ENCODE results near the gene FITM1.

The FITM1 gene

DNA sequence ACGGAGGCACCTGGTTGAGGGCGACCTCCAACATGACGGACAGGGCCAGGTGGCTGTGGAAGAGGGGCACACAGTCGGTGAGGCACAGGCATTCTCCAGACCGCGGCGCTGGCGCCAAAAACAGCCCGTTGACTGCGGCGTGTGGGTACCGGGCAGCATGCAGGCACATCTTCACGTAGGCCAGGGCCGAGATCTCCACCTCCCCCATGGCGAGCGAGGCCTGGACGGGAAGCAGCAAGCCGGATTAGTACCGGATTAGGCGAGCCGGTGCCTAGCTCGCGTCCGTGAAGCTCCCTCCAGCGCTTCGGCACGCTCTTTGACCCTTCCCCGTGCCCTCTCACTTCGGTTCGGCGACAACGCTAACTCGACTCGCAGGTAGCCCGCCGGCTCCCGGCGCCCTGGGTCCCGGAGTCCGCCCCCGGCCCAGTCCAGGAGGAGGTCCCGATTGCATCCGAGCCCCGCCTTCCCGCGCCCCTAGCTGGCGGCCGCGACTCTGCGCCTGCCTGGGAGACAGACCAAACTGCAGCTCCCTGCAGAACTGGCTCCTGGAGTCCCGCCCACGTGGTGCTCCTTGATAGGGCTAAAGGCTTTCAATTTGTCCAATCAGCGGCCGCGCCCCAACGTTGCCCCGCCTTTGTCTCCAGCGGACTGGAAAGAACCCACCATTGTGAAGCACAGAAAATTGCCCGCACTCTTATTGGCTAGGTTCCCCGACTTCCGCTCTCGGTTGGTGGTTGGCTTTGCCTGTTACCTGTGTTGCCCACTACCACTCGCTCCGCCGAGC lies 10.8 kb downstream of the FITM1 start, which contains the start of gene EMC9:
Gene EMC9, minus strand, starts transcription at position 495 of the 784 bp plus-strand sequence. Its CDS starts 287 bp downstream, at position 208.
- DNase-seq, result peak; percentile 90

DNA sequence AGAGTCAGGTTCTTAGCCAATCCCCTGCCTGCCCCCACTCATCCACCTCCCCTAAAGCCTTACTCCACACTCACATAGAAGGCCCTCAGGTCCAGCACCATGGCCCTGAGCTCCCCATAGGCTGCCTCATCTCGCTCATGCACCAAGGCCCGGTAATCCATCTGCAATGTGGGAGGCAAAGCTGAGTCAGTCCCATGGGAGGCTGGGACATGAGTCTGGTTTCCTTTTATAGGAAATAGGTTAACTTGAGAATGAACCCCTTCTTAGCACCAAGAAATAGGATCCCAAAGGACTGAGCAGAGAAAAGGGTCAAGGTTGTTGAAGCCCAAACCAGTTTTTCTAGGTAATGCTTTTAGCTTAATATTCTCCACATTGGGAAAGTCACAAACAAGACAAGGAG lies 13.1 kb downstream of the FITM1 start:
- DNase-seq, result no peak

DNA sequence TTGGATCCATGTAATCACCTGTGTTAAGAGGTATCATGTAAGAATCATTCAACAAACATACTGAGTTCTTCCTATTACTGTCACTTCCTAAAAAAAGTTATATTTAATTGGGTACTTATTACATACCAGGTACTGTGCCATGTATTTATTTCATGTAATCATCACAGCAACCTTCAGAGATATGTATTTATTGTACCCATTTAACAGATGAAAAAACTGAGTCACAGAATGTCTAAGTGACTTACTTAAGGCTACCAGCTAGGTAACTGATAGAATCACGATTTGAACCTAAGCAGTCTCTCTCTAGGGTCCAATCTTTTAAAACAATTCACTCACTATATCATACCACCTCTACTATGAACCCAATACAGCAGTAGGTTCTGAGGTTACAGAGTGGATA lies 14.0 kb downstream of the FITM1 start:
- DNase-seq, result no peak

DNA sequence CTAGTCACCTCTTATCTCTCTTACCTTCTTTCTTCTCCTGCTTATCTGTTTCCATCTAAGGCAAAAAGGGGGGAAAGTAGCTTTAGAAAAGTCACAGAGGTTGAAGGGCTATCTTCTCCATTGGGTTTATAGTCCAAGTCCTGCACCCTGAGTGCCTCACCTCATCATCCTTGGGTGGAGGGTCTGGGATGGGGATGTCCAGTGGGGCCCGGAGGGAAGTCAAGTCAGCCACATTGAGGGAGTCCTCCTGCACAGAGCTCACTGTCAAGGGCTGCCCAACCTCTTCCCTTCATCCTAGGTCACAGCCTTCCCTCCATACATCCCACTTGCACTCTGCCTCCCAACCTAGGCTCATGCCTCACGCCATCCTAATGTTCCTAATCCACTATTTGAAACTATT lies 14.8 kb downstream of the FITM1 start:
- no peak for DNase-seq

DNA sequence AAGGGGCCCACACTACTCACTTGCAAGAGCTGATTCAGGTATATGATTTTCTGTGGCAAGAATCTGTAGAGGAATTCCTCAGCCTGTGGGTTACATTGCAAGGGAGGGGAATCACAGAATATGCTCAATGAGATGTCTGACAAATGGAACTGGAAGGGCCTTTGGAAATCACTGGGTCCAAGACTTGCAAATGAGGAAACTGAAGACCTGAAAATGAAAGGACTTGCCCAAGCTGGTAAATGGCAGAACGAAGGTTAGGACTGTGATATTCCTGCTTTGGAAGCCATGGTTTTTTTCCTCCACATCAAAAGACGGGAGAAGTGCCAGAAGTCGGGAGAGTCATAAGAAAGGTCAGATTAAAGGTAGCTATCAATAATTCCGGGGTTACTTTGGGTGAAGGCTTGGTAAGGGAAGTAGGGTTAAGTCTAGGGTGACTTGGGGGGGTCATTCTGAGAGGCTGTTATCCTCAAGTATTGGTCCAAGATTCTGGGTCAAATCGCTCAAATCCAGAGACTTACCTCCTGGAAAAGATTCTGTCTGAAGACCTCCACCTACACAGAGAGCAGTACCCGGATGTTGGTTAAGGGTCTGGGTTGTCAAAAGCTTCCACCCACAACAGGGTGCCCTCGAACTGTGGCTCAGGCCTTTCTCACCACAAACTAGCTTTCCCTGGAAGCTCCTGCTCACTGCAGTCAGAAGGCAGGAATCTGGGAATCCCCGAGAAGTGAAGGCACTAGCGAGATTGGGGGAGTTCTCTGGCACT lies 15.4 kb downstream of the FITM1 start:
- no peak for DNase-seq

DNA sequence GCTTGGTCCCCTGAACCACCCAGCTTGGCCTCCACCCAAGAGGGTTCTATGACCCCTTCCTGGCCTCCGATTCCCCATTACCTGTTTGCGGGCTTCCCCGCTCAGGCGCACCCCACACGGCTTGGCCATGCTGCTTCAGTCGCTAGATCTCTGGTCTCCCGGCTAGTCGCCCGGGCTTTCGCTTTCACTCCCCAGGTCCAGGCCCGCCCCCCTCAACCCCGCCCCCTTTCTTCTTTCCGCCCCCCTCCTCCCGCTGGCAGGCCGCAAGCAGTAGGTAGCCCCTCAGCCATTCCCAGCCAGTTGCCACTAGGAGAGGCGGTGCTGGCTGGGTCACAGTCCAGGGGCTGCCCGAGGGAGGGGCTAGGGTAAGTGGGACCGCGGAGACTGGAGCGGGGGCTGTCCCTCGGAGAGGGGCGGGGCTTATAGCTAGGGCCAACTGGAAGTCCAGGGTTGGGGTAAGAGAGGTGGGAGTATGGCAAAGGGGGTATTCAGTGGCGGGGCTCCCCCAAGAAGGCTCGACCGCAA lies 16.1 kb downstream of the FITM1 start, which contains the start of gene PSME2:
Gene PSME2, minus strand, starts transcription at position 158 of the 525 bp plus-strand sequence. Its CDS starts 29 bp downstream, at position 129.
- peak; percentile 91 for DNase-seq

DNA sequence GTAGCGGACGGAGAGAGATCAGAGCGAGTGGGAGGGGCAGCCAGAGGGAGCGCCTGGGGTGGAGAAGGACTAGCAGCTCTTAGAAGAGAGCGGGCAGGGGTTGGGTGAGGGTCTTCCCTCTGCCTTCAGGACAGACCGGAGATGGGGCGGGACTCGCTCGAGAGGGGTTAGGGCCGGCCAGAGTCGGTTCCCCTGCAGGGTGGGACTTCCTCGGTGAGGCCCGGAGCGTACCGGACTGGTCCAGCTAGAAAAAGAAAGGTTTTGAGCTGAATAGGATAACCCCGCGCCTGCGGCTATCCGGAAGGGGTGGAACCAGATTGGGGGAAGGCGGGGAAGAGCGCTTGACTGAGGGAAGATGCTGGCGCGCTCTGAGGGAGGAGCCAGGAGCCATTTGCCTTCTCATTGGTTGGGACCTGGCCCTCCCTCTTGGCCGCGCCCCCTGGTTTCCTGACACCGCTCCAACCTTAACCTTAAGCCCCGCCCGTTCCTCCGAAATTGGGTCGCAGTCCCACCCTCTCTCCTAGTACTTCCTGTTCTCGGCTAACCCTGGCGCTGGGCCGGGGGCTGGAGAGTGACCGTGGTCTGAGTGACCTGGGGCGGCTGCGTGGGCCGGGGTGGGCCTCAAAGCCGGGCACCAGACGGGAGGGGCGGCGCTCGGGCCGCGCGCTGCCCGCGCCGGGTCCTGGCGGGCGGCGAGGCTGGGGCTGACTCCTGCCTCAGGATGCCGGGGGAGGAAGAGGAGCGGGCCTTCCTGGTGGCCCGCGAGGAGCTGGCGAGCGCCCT lies 16.7 kb downstream of the FITM1 start, which contains the start of gene RNF31:
Gene RNF31, plus strand, starts transcription at position 521 of the 783 bp plus-strand sequence. Its CDS starts 201 bp downstream, at position 722.
- DNase-seq, result peak; percentile 77

DNA sequence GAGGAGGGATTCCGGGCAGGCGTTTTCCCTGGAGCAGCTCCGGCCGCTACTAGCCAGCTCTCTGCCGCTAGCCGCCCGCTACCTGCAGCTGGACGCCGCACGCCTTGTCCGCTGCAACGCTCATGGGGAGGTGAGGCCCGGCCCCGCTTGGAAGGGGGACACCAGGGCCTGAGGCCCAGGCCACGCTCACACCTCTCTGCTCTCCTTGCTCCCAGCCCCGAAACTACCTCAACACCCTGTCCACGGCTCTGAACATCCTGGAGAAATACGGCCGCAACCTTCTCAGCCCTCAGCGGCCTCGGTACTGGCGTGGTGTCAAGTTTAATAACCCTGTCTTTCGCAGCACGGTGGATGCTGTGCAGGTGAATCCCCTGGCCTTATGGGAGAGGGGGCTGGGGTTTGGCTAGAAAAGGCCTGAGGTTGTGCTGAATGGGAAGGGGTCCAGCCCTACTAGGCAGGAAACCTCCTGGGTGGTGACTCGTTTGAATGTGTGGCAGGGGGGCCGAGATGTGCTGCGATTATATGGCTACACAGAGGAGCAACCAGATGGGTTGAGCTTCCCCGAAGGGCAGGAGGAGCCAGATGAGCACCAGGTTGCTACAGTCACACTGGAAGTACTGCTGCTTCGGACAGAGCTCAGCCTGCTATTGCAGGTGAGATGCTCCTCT lies 17.4 kb downstream of the FITM1 start:
- DNase-seq, result no peak

DNA sequence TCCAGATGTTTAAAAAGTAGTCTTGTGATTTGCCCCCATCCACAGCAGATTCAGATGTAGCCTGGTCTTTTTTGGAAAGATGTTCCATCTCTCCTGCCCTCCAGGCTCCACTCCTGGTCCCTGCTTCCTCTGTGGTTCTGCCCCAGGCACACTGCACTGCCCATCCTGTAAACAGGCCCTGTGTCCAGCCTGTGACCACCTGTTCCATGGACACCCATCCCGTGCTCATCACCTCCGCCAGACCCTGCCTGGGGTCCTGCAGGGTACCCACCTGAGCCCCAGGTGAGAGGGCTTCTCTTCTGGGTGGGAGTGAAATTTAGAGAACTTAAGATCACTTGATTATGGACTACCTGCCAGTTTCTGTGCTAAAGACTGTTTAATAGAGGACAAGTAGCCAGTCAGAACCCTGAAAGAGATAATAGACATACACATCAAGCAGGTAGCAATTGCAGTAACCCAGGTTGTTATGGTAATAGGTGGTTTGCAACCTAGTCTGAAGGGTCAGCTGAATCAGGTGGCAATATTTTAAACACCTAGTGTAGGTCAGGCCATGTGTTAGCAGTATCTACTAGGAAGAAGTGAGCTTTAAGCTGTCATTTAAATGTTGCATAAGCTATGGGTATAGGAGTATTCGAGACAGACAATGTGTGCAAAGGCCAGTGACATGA lies 19.0 kb downstream of the FITM1 start:
- DNase-seq, result no peak

DNA sequence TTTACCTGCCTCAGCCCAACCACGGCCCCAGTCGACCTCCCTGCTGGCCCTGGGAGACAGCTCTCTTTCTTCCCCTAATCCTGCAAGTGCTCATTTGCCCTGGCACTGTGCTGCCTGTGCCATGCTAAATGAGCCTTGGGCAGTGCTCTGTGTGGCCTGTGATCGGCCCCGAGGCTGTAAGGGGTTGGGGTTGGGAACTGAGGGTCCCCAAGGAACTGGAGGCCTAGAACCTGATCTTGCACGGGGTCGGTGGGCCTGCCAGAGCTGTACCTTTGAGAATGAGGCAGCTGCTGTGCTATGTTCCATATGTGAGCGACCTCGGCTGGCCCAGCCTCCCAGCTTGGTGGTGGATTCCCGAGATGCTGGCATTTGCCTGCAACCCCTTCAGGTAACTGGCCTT lies 19.6 kb downstream of the FITM1 start:
- no peak for DNase-seq

DNA sequence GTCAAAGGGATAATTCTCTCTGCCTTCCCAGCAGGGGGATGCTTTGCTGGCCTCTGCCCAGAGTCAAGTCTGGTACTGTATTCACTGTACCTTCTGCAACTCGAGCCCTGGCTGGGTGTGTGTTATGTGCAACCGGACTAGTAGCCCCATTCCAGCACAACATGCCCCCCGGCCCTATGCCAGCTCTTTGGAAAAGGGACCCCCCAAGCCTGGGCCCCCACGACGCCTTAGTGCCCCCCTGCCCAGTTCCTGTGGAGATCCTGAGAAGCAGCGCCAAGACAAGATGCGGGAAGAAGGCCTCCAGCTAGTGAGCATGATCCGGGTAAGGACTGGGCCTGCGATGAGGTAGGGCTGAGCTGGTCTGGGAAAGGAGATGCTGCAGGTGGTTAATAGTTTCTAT lies 20.1 kb downstream of the FITM1 start:
- no peak for DNase-seq

DNA sequence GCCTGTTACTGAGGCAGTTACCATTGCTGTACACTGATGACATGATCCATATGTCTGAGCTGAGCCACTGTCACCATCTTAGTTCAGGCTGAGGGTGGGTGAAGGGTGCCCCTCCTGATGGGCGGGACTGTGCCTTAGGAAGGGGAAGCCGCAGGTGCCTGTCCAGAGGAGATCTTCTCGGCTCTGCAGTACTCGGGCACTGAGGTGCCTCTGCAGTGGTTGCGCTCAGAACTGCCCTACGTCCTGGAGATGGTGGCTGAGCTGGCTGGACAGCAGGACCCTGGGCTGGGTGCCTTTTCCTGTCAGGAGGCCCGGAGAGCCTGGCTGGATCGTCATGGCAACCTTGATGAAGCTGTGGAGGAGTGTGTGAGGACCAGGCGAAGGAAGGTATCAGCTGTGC lies 20.5 kb downstream of the FITM1 start:
- DNase-seq, result no peak

DNA sequence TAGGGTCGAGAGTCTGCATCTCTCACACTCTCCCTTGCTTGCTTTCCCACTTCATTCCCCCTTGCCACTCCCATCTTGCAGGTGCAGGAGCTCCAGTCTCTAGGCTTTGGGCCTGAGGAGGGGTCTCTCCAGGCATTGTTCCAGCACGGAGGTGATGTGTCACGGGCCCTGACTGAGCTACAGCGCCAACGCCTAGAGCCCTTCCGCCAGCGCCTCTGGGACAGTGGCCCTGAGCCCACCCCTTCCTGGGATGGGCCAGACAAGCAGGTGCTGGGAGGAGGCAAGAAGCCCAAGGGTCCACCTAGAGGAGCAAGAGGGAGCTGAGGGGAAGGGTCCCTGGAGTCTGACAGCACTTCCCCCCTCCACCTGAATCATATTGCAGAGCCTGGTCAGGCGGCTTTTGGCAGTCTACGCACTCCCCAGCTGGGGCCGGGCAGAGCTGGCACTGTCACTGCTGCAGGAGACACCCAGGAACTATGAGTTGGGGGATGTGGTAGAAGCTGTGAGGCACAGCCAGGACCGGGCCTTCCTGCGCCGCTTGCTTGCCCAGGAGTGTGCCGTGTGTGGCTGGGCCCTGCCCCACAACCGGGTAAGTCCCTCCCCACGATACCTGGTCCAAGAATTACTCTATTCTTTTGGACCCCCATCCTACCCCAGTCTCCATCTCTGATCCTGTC lies 21.1 kb downstream of the FITM1 start:
- no peak for DNase-seq

DNA sequence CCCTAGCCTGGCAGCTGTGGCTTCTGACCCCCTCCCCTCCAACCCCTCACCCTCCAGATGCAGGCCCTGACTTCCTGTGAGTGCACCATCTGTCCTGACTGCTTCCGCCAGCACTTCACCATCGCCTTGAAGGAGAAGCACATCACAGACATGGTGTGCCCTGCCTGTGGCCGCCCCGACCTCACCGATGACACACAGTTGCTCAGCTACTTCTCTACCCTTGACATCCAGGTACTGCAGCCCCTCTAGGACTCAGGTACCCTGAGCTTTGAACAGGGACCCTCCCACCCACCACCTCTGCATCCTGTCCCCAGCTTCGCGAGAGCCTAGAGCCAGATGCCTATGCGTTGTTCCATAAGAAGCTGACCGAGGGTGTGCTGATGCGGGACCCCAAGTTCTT lies 24.6 kb downstream of the FITM1 start:
- DNase-seq, result no peak

DNA sequence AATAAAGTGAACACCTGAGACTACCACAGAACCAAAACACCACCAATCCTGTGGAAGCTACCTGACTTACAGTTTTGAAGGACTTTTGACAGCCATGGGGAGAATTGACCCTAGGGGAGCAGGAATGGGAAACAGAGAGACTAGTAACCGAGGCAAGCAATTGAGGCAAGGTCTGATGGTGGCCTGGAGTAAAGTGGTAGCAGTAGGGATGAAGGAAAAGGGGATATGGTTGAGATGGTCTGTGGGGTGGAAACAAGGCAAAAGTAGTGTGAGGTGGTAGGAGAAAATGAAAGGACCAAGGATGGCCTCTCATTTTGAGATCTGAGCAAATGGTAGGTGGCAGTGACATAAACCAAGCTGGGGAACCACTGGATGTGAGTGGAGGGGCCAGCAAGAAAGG lies 26.4 kb downstream of the FITM1 start:
- DNase-seq, result no peak

DNA sequence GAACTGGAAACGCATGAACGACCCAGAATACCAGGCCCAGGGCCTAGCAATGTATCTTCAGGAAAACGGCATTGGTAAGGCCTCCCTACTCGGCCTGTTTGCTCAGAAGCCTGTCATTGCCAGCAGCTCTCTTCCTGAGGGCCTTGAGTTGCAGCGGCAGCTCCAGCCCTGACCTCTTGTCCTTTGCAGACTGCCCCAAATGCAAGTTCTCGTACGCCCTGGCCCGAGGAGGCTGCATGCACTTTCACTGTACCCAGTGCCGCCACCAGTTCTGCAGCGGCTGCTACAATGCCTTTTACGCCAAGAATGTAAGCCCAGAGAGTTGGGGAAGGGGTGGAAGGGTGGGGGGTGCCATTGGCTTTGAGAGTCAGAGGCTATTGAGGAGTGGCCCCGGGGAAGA lies 26.9 kb downstream of the FITM1 start:
- no peak for DNase-seq

DNA sequence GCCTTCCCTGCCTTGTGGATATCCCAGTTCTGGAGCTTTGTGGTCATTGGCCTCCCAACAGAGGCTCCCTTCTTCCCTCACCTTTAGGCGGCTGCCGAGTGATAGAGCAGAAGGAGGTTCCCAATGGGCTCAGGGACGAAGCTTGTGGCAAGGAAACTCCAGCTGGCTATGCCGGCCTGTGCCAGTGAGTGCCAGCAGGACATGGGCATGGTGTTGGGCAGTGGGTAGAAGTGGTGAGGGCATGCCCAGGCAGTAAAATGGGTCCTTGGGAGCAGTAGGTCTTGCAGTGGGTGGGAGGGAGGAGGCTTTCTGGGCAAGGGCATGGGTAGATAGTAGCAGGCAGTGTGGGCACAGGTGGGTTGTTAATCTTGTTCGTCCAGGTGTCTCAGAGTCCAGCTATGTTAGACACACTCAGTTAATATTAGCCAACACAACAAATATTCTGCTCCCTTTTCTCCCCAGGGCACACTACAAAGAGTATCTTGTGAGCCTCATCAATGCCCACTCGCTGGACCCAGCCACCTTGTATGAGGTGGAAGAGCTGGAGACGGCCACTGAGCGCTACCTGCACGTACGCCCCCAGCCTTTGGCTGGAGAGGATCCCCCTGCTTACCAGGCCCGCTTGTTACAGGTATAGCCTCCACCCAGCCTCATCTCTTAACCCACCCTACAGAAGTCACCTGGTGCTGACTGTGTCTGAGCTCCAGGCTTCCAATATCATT lies 29.5 kb downstream of the FITM1 start:
- no peak for DNase-seq

DNA sequence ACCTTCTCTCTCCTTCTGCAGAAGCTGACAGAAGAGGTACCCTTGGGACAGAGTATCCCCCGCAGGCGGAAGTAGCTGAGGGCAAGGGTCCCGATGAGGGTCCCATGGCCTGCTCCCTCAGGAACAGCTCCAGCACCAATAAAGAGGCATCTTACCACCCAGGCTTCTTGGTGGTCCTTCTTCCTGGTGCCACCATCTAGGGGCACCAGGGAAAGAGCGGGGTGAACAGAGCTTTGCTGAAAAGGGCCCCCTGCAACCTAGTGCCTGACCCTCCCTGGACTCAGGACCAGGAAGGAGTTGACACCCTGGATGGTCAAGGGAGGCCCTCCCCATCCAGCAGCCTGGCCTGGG lies 30.0 kb downstream of the FITM1 start:
- no peak for DNase-seq

DNA sequence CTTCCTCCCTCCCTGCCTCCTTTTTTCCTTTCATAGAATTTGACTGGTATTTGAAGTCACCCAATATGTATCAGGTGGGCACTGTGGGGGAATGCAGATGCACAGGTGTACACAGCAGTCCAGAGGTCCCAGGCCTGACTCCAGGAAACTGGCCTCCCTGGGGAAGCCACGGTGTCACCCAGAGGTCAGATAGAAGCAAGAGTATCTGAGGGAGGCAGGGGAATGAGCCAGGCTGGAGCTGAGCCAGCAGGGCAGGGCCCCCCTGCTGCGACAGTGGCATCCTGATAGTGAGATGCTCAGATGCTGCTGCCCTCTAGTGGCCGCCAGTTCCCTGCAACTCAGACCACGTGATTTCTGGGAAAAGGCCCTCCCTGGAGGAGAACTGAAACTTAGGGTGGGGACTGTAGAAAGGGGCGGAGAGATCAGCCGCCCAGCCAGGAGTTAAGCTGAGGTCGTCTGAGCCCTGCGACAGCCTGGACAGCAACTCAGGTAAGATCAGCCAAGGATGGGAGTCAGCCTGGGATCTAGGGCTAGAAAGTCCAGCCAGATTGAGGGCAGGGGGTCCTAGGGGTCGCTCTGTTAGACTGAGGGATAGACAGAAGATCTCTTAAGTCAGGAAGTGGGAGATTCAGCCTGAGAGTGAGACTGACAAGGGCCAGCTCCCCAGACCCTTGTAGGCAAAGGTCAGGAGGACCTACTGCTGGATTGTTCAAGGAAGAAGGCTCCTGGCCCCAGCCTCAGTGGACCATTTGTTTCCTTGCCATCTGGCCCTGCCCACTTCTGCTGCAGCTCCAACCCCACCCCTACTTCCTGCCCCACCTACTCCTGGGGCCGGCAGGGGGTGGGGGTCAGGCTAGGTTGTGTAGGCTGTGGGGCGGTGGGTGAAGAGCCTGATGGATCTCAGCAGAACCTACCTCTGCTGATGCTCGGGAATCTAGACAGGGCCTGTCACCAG lies 30.7 kb downstream of the FITM1 start, which contains the start of gene IRF9:
Gene IRF9, plus strand, starts transcription at position 416 of the 955 bp plus-strand sequence. CDS start 880 bp downstream, outside the sequence.
- peak; percentile 76 for DNase-seq
